GM19193 (cell line): ENCODE measurements around the gene RCC1.

Experiments
- POLR2A ChIP-seq: IDR thresholded peaks from 4 replicates; pipeline ENCODE4 v1.6.1; 2011; ENCODE audit not compliant: insufficient read depth, insufficient read length; ENCODE audit errors: extremely low read depth

RCC1 gene

GRCh38 chr1:28537457-28538199, 31.8 kb downstream of the RCC1 start:
- no peak for TF ChIP-seq POLR2A

GRCh38 chr1:28538286-28538685, 32.4 kb downstream of the RCC1 start:
- TF ChIP-seq POLR2A: no peak

- no peak for TF ChIP-seq POLR2A
Observed at GRCh38 chr1:28540651-28541050, 34.8 kb downstream of the RCC1 start.

GRCh38 chr1:28545246-28545628, 39.4 kb downstream of the RCC1 start:
- no peak for TF ChIP-seq POLR2A

GRCh38 chr1:28548318-28548717, 42.5 kb downstream of the RCC1 start:
- TF ChIP-seq POLR2A: no peak

GRCh38 chr1:28551381-28551780, 45.5 kb downstream of the RCC1 start:
- TF ChIP-seq POLR2A: no peak

GRCh38 chr1:28552758-28553663, 47.2 kb downstream of the RCC1 start, which contains the start of gene TRNAU1AP:
TRNAU1AP (plus strand) TSS chr1:28553085; CDS start chr1:28553111, 26 bp downstream.
- peak; percentile 69 for TF ChIP-seq POLR2A

- TF ChIP-seq POLR2A: no peak
Observed at GRCh38 chr1:28560886-28561285, 55.0 kb downstream of the RCC1 start.

GRCh38 chr1:28564310-28564709, 58.5 kb downstream of the RCC1 start:
- TF ChIP-seq POLR2A: no peak

GRCh38 chr1:28565040-28565439, 59.2 kb downstream of the RCC1 start:
- TF ChIP-seq POLR2A: no peak

GRCh38 chr1:28565726-28566125, 59.9 kb downstream of the RCC1 start:
- TF ChIP-seq POLR2A: no peak

- TF ChIP-seq POLR2A: no peak
Observed at GRCh38 chr1:28566931-28567330, 61.1 kb downstream of the RCC1 start.

GRCh38 chr1:28571911-28572310, 66.1 kb downstream of the RCC1 start:
- no peak for TF ChIP-seq POLR2A

GRCh38 chr1:28573564-28573963, 67.7 kb downstream of the RCC1 start:
- no peak for TF ChIP-seq POLR2A

- TF ChIP-seq POLR2A: peak; percentile 52
Observed at GRCh38 chr1:28577052-28577678, 71.3 kb downstream of the RCC1 start.
